GM12892 (cell line): ENCODE results near the gene ZNRF1.

Experiments
- DNase-seq: peaks from one replicate; pipeline ENCODE4 v3.0.0; 2011; ENCODE audit not compliant: insufficient read length
- FAIRE-seq: peaks from 2 replicates; lab custom pipeline; 2011; peaks lifted over from hg19 to GRCh38; lab: Jason Lieb, UNC
- POLR2A ChIP-seq: IDR thresholded peaks from 2 replicates; pipeline ENCODE4 v1.6.1; 2011; ENCODE audit warnings: low read depth, low read length, control low read depth
- POLR2AphosphoS5 ChIP-seq: IDR thresholded peaks from 2 replicates; pipeline ENCODE4 v1.6.1; 2011; ENCODE audit warnings: low read depth, low read length, control low read depth
- TAF1 ChIP-seq: IDR thresholded peaks from 2 replicates; pipeline ENCODE4 v1.6.1; 2011; ENCODE audit warnings: low read depth, mild to moderate bottlenecking, control low read depth, low read length, borderline replicate concordance

Gene ZNRF1

GRCh38 chr16:75053791-75054555 lies 55.1 kb downstream of the ZNRF1 start:
- DNase-seq (no peak), FAIRE-seq (no peak)
- TF ChIP-seq POLR2AphosphoS5 (no peak), POLR2A (no peak), TAF1 (no peak)

- TF ChIP-seq POLR2A, result no peak
- TF ChIP-seq TAF1, result no peak
- no peak for TF ChIP-seq POLR2AphosphoS5
- FAIRE-seq (no peak), DNase-seq (no peak)
Observed at GRCh38 chr16:75054556-75054947, 55.7 kb downstream of the ZNRF1 start.

GRCh38 chr16:75058806-75059205 lies 60.0 kb downstream of the ZNRF1 start:
- no peak for DNase-seq
- FAIRE-seq, result no peak
- no peak for TF ChIP-seq TAF1

GRCh38 chr16:75059411-75059810 lies 60.6 kb downstream of the ZNRF1 start:
- TF ChIP-seq TAF1, result no peak
- TF ChIP-seq POLR2AphosphoS5, result no peak
- TF ChIP-seq POLR2A, result no peak
- no peak for FAIRE-seq
- no peak for DNase-seq

- FAIRE-seq, result no peak
- no peak for DNase-seq
- TF ChIP-seq TAF1, result no peak
- TF ChIP-seq POLR2A, result no peak
- no peak for TF ChIP-seq POLR2AphosphoS5
Observed at GRCh38 chr16:75060723-75061122, 61.9 kb downstream of the ZNRF1 start.

- FAIRE-seq (no peak), DNase-seq (no peak)
Observed at GRCh38 chr16:75061669-75062068, 62.8 kb downstream of the ZNRF1 start.

GRCh38 chr16:75062135-75062975 lies 63.5 kb downstream of the ZNRF1 start:
- DNase-seq, result no peak
- TF ChIP-seq POLR2AphosphoS5, result no peak
- TF ChIP-seq TAF1, result no peak
- no peak for TF ChIP-seq POLR2A
- no peak for FAIRE-seq

More at GRCh38 chr16:75061669-75062068, 62.8 kb downstream of the ZNRF1 start:
- TF ChIP-seq POLR2A (no peak), POLR2AphosphoS5 (no peak), TAF1 (no peak)

GRCh38 chr16:75062976-75063346 lies 64.1 kb downstream of the ZNRF1 start:
- no peak for TF ChIP-seq TAF1
- no peak for TF ChIP-seq POLR2AphosphoS5
- TF ChIP-seq POLR2A, result no peak
- no peak for FAIRE-seq

GRCh38 chr16:75063549-75064088 lies 64.8 kb downstream of the ZNRF1 start:
- TF ChIP-seq TAF1 (no peak), POLR2A (no peak), POLR2AphosphoS5 (no peak)
- FAIRE-seq, result no peak
- no peak for DNase-seq

More at GRCh38 chr16:75062976-75063346, 64.1 kb downstream of the ZNRF1 start:
- no peak for DNase-seq

GRCh38 chr16:75064403-75065148 lies 65.8 kb downstream of the ZNRF1 start:
- FAIRE-seq, result no peak
- no peak for DNase-seq
- TF ChIP-seq TAF1 (no peak), POLR2AphosphoS5 (no peak), POLR2A (no peak)

GRCh38 chr16:75065149-75065505 lies 66.3 kb downstream of the ZNRF1 start:
- DNase-seq (no peak), FAIRE-seq (no peak)
- no peak for TF ChIP-seq POLR2A
